Activated naive CD8-positive, alpha-beta T cell treated with anti-CD3 and anti-CD28 coated beads, Interleukin-2, amount 10 ng/mL, durations not matched to agents 7 days and 5 days (primary cell): ENCODE results near the gene PCDHB6. TPM values are rescaled to one million over a fixed set of nuclear protein-coding genes. Genes with fewer than 3 reads are reported as not detected.
A peak's percentile ranks its signal among the peaks of the same experiment; 100 is the strongest.
"Not testable (repeated sequence)": the region's sequence is repeated elsewhere in the genome, so short reads cannot be mapped to it uniquely, and the experiment has no call there.

ENCODE experiments used
- ATAC-seq: fragments of 150-1000 bp; cut with Tn5 transposase; one replicate; pipeline ENCODE4 v1.10.0; 2021; ENCODE audit warnings: low read depth, moderate library complexity
- POLR2A ChIA-PET: fragments of 350-600 bp; sonication (Branson Sonifier 250); formaldehyde crosslinking; loops from one replicate; lab custom pipeline; 2021; ENCODE audit warnings: antibody characterized with exemption; lab: Charles Lee
- DNase-seq: peaks from one replicate; pipeline ENCODE4 v3.0.0; 2021
- H3K27ac Mint-ChIP-seq: one replicate; pipeline ENCODE4 v1.8.0; 2022; ENCODE audit warnings: mild to moderate bottlenecking, mixed read lengths
- H3K27me3 Mint-ChIP-seq: one replicate; pipeline ENCODE4 v1.8.0; 2022; ENCODE audit warnings: mild to moderate bottlenecking, moderate library complexity, mixed read lengths
- H3K36me3 Mint-ChIP-seq: one replicate; pipeline ENCODE4 v1.8.0; 2021; ENCODE audit warnings: mild to moderate bottlenecking, mixed read lengths
- H3K4me1 Mint-ChIP-seq: one replicate; pipeline ENCODE4 v1.8.0; 2021; ENCODE audit warnings: mixed read lengths
- H3K4me3 Mint-ChIP-seq: one replicate; pipeline ENCODE4 v1.8.0; 2022; ENCODE audit warnings: mild to moderate bottlenecking, moderate library complexity, mixed read lengths
- H3K9me3 Mint-ChIP-seq: one replicate; pipeline ENCODE4 v1.8.0; 2021; ENCODE audit warnings: mixed read lengths
- total RNA-seq, 2 experiments: library from RNA; stranded (reverse); gene quantifications; one replicate each; pipeline ENCODE4 v1.2.3, GENCODE V29; 2021

PCDHB6 gene
- total RNA-seq, 2 experiments from 2014 or later = not detected

GRCh38 chr5:141137346-141137745 is 12.5 kb upstream of the PCDHB6 start:
- not testable (repeated sequence) for H3K4me3 Mint-ChIP-seq

GRCh38 chr5:141150224-141150992 is 551 bp downstream of the PCDHB6 start:
- Mint-ChIP-seq H3K4me1 (no peaks in the 10 kb centered on the region), H3K4me3 (no peak overlapping the region), H3K36me3 (peaks cover 2% of the 10 kb centered on the region), H3K27ac (no peak overlapping the region), H3K9me3 (peaks cover 13% of the 10 kb centered on the region), H3K27me3 (no peaks in the 10 kb centered on the region)
- DNase-seq (no peak), ATAC-seq (no peak)
- POLR2A ChIA-PET = no interaction called here

More at GRCh38 chr5:141137346-141137745, 12.5 kb upstream of the PCDHB6 start:
- H3K27ac Mint-ChIP-seq, H3K27me3 Mint-ChIP-seq, ATAC-seq, POLR2A ChIA-PET, DNase-seq, H3K4me1 Mint-ChIP-seq, H3K36me3 Mint-ChIP-seq: not testable (repeated sequence)
- H3K9me3 Mint-ChIP-seq = peaks cover 17% of the 10 kb centered on the region

GRCh38 chr5:141150993-141151325 is 1.1 kb downstream of the PCDHB6 start:
- Mint-ChIP-seq H3K9me3 (peaks cover 13% of the 10 kb centered on the region), H3K4me3 (no peak overlapping the region), H3K36me3 (peaks cover 2% of the 10 kb centered on the region), H3K27ac (no peak overlapping the region), H3K4me1 (no peaks in the 10 kb centered on the region), H3K27me3 (no peaks in the 10 kb centered on the region)
- POLR2A ChIA-PET = no interaction called here
- DNase-seq (no peak), ATAC-seq (no peak)

- H3K27me3 Mint-ChIP-seq, POLR2A ChIA-PET, H3K27ac Mint-ChIP-seq, H3K4me1 Mint-ChIP-seq, H3K36me3 Mint-ChIP-seq, H3K4me3 Mint-ChIP-seq, ATAC-seq, DNase-seq: not testable (repeated sequence)
- H3K9me3 Mint-ChIP-seq = peaks cover 12% of the 10 kb centered on the region
Measured at GRCh38 chr5:141151632-141152031, 1.8 kb downstream of the PCDHB6 start.

- H3K4me1 Mint-ChIP-seq, H3K27ac Mint-ChIP-seq, H3K36me3 Mint-ChIP-seq, ATAC-seq, POLR2A ChIA-PET, H3K27me3 Mint-ChIP-seq, H3K4me3 Mint-ChIP-seq, DNase-seq: not testable (repeated sequence)
- H3K9me3 Mint-ChIP-seq = peaks cover 14% of the 10 kb centered on the region
Measured at GRCh38 chr5:141152096-141152495, 2.2 kb downstream of the PCDHB6 start.

- ATAC-seq (no peak), DNase-seq (no peak)
- H3K4me1 Mint-ChIP-seq = no peaks in the 10 kb centered on the region
- H3K27me3 Mint-ChIP-seq = peaks cover 4% of the 10 kb centered on the region
- H3K27ac Mint-ChIP-seq = no peak overlapping the region
- peaks cover 2% of the 10 kb centered on the region for H3K36me3 Mint-ChIP-seq
- POLR2A ChIA-PET = no interaction called here
- H3K9me3 Mint-ChIP-seq = peaks cover 16% of the 10 kb centered on the region
- no peak overlapping the region for H3K4me3 Mint-ChIP-seq
Measured at GRCh38 chr5:141155540-141156374, 5.9 kb downstream of the PCDHB6 start.

- POLR2A ChIA-PET, H3K4me3 Mint-ChIP-seq: not testable (repeated sequence)
Measured at GRCh38 chr5:141157356-141157755, 7.5 kb downstream of the PCDHB6 start.

GRCh38 chr5:141157901-141158300 is 8.0 kb downstream of the PCDHB6 start:
- DNase-seq, H3K27me3 Mint-ChIP-seq, POLR2A ChIA-PET, H3K27ac Mint-ChIP-seq, ATAC-seq, H3K4me3 Mint-ChIP-seq, H3K4me1 Mint-ChIP-seq, H3K36me3 Mint-ChIP-seq: not testable (repeated sequence)
- H3K9me3 Mint-ChIP-seq = peaks cover 11% of the 10 kb centered on the region

More at GRCh38 chr5:141157356-141157755, 7.5 kb downstream of the PCDHB6 start:
- H3K4me1 Mint-ChIP-seq, H3K27ac Mint-ChIP-seq, DNase-seq, ATAC-seq, H3K27me3 Mint-ChIP-seq, H3K36me3 Mint-ChIP-seq: not testable (repeated sequence)
- H3K9me3 Mint-ChIP-seq = peaks cover 11% of the 10 kb centered on the region

GRCh38 chr5:141172381-141173204 is 22.7 kb downstream of the PCDHB6 start, which contains the start of gene PCDHB7:
TSS of gene PCDHB7 (plus strand) at chr5:141172644. CDS start at chr5:141172836, 192 bp downstream.
- Mint-ChIP-seq H3K27ac (no peak within 1 kb of the TSS), H3K9me3 (peaks cover 1% of the 10 kb centered on the region), H3K36me3 (no peaks in the 10 kb centered on the region), H3K27me3 (no peaks in the 10 kb centered on the region), H3K4me1 (no peaks in the 10 kb centered on the region), H3K4me3 (no peak within 1 kb of the TSS)
- ATAC-seq (no peak), DNase-seq (no peak)
- POLR2A ChIA-PET = no interaction called here

- H3K36me3 Mint-ChIP-seq, DNase-seq, ATAC-seq, POLR2A ChIA-PET, H3K4me3 Mint-ChIP-seq, H3K27me3 Mint-ChIP-seq, H3K4me1 Mint-ChIP-seq, H3K9me3 Mint-ChIP-seq: not testable (repeated sequence)
- peak overlapping the region; percentile 18 for H3K27ac Mint-ChIP-seq
Measured at GRCh38 chr5:141174291-141175104, 24.6 kb downstream of the PCDHB6 start.

GRCh38 chr5:141175933-141176332 is 26.1 kb downstream of the PCDHB6 start:
- no peak overlapping the region for H3K27ac Mint-ChIP-seq
- H3K27me3 Mint-ChIP-seq = no peaks in the 10 kb centered on the region
- H3K9me3 Mint-ChIP-seq = peaks cover 1% of the 10 kb centered on the region
- H3K4me3 Mint-ChIP-seq = no peak overlapping the region
- no peak for DNase-seq
- POLR2A ChIA-PET = no interaction called here
- ATAC-seq = no peak
- H3K4me1 Mint-ChIP-seq = no peaks in the 10 kb centered on the region
- no peaks in the 10 kb centered on the region for H3K36me3 Mint-ChIP-seq

- DNase-seq, POLR2A ChIA-PET, H3K27ac Mint-ChIP-seq: not testable (repeated sequence)
Measured at GRCh38 chr5:141177577-141178191, 27.8 kb downstream of the PCDHB6 start, which contains the start of gene PCDHB8. TSS of gene PCDHB8 (plus strand) at chr5:141177790. CDS start at chr5:141178035, 245 bp downstream.

More at GRCh38 chr5:141177577-141178191, 27.8 kb downstream of the PCDHB6 start, which contains the start of gene PCDHB8:
- not testable (repeated sequence) for H3K4me1 Mint-ChIP-seq, ATAC-seq, H3K27me3 Mint-ChIP-seq, H3K4me3 Mint-ChIP-seq, H3K36me3 Mint-ChIP-seq, H3K9me3 Mint-ChIP-seq
